HEK293 (cell line): ENCODE measurements around the gene VAV2.

Source experiments
- CTCF ChIA-PET: fragments of 350-600 bp; formaldehyde crosslinking; extraction: SDS; loops from one replicate; lab custom pipeline; 2021; ENCODE audit warnings: antibody characterized with exemption; lab: Yijun Ruan, JAX
- POLR2A ChIA-PET: fragments of 300-600 bp; formaldehyde crosslinking; extraction: SDS; loops from one replicate; lab custom pipeline; 2020; ENCODE audit warnings: antibody characterized with exemption, inconsistent platforms; lab: Yijun Ruan, JAX
- H3K27ac ChIP-seq: fragments of 200-500 bp; sonication (Bioruptor generic); 2 replicates; pipeline ENCODE4 v1.5.1; 2014; ENCODE audit warnings: low read depth, low read length, control low read depth, inconsistent platforms; ENCODE audit errors: extremely low read depth
- H3K36me3 ChIP-seq, 2 experiments: fragments of 200-500 bp in 1 of 2; sonication (Bioruptor generic) in 1 of 2; 1 replicate in 1 of 2; 2 replicates in 1 of 2; pipeline ENCODE4 v1.5.1; 2014 to 2017; ENCODE audit warnings: inconsistent platforms in 2 of 2, low read length in 2 of 2; ENCODE audit not compliant: control insufficient read depth in 2 of 2, insufficient read depth in 1 of 2
- H3K4me1 ChIP-seq: fragments of 200-500 bp; sonication (Bioruptor generic); 2 replicates; pipeline ENCODE4 v1.5.1; 2014; ENCODE audit warnings: mild to moderate bottlenecking, low read length, inconsistent platforms; ENCODE audit not compliant: control insufficient read depth, insufficient read depth
- H3K4me3 ChIP-seq: 2 replicates; pipeline ENCODE4 v1.5.1; 2011; ENCODE audit warnings: low read depth, mild to moderate bottlenecking, control low read depth, low read length, moderate library complexity
- H3K9me3 ChIP-seq: fragments of 200-500 bp; sonication (Bioruptor generic); 2 replicates; pipeline ENCODE4 v1.5.1; 2014; ENCODE audit warnings: low read depth, low read length, inconsistent platforms; ENCODE audit not compliant: control insufficient read depth, insufficient read depth
- BCL11B ChIP-seq: fragments of 450-650 bp; formaldehyde crosslinking; IDR thresholded peaks from 2 replicates; pipeline ENCODE4 v1.5.1; 2016; ENCODE audit warnings: low read depth, missing biosample characterization, missing genetic modification characterization
- EGR2 ChIP-seq: fragments of 450-650 bp; formaldehyde crosslinking; IDR thresholded peaks from 2 replicates; pipeline ENCODE4 v1.5.1; 2016; ENCODE audit warnings: low read depth, missing biosample characterization, missing genetic modification characterization
- GLIS1 ChIP-seq: fragments of 450-650 bp; formaldehyde crosslinking; IDR thresholded peaks from 2 replicates; pipeline ENCODE4 v1.5.1; 2016; ENCODE audit warnings: missing biosample characterization, missing genetic modification characterization
- GLIS2 ChIP-seq: fragments of 450-650 bp; formaldehyde crosslinking; IDR thresholded peaks from 2 replicates; pipeline ENCODE4 v1.5.1; 2016; ENCODE audit warnings: missing biosample characterization, missing genetic modification characterization
- HOXA7 ChIP-seq: sonication (generic); formaldehyde crosslinking; IDR thresholded peaks from 2 replicates; pipeline ENCODE4 v1.8.1; 2022; ENCODE audit warnings: missing genetic modification reagents, borderline replicate concordance
- HOXD13 ChIP-seq: sonication (generic); formaldehyde crosslinking; IDR thresholded peaks from 2 replicates; pipeline ENCODE4 v1.8.0; 2022; ENCODE audit warnings: missing genetic modification reagents, borderline replicate concordance
- PRDM2 ChIP-seq: fragments of 450-650 bp; formaldehyde crosslinking; IDR thresholded peaks from 2 replicates; pipeline ENCODE4 v1.5.1; 2016; ENCODE audit warnings: missing biosample characterization, missing genetic modification characterization, borderline replicate concordance
- ZNF18 ChIP-seq: fragments of 450-650 bp; formaldehyde crosslinking; IDR thresholded peaks from 2 replicates; pipeline ENCODE4 v1.5.1; 2016; ENCODE audit warnings: missing biosample characterization, missing genetic modification characterization
- ZNF24 ChIP-seq: fragments of 450-650 bp; formaldehyde crosslinking; IDR thresholded peaks from 2 replicates; pipeline ENCODE4 v1.5.1; 2016; ENCODE audit warnings: missing biosample characterization, missing genetic modification characterization
- ZNF416 ChIP-seq: fragments of 450-650 bp; formaldehyde crosslinking; IDR thresholded peaks from 2 replicates; pipeline ENCODE4 v1.5.1; 2016; ENCODE audit warnings: missing biosample characterization, missing genetic modification characterization
- ZNF433 ChIP-seq: fragments of 450-650 bp; formaldehyde crosslinking; IDR thresholded peaks from 2 replicates; pipeline ENCODE4 v1.5.1; 2016; ENCODE audit warnings: missing biosample characterization, missing genetic modification characterization, low read depth
- ZNF48 ChIP-seq: fragments of 450-650 bp; formaldehyde crosslinking; IDR thresholded peaks from 2 replicates; pipeline ENCODE4 v1.5.1; 2016; ENCODE audit warnings: missing biosample characterization, missing genetic modification characterization
- ZNF521 ChIP-seq: fragments of 450-650 bp; formaldehyde crosslinking; IDR thresholded peaks from 2 replicates; pipeline ENCODE4 v1.5.1; 2017; ENCODE audit warnings: missing biosample characterization, mild to moderate bottlenecking, missing genetic modification characterization
- ZNF529 ChIP-seq: fragments of 450-650 bp; formaldehyde crosslinking; IDR thresholded peaks from 2 replicates; pipeline ENCODE4 v1.5.1; 2017; ENCODE audit warnings: missing genetic modification characterization, missing biosample characterization; ENCODE audit not compliant: insufficient replicate concordance
- ZNF548 ChIP-seq: fragments of 450-650 bp; formaldehyde crosslinking; IDR thresholded peaks from 2 replicates; pipeline ENCODE4 v1.5.1; 2016; ENCODE audit warnings: missing biosample characterization, missing genetic modification characterization
- ZNF571 ChIP-seq: fragments of 450-650 bp; formaldehyde crosslinking; IDR thresholded peaks from 2 replicates; pipeline ENCODE4 v1.5.0; 2017; ENCODE audit warnings: missing biosample characterization, missing genetic modification characterization
- ZNF639 ChIP-seq: fragments of 450-650 bp; formaldehyde crosslinking; IDR thresholded peaks from 2 replicates; pipeline ENCODE4 v1.5.1; 2016; ENCODE audit warnings: missing biosample characterization, missing genetic modification characterization
- ZNF768 ChIP-seq: fragments of 450-650 bp; formaldehyde crosslinking; IDR thresholded peaks from 2 replicates; pipeline ENCODE4 v1.5.1; 2018; ENCODE audit warnings: missing biosample characterization, mild to moderate bottlenecking, missing genetic modification characterization
- TF ChIP-seq, protein P1 (sequence below): sonication (generic); formaldehyde crosslinking; IDR thresholded peaks from 2 replicates; pipeline ENCODE4 v1.8.1; 2022; ENCODE audit warnings: mild to moderate bottlenecking, moderate library complexity, missing genetic modification reagents
- TF ChIP-seq, protein P2 (sequence below): fragments of 450-650 bp; formaldehyde crosslinking; conservative IDR thresholded peaks from 2 replicates; pipeline ENCODE4 v1.5.1; 2016; ENCODE audit warnings: low read depth, missing biosample characterization, missing genetic modification characterization

Gene VAV2

DNA sequence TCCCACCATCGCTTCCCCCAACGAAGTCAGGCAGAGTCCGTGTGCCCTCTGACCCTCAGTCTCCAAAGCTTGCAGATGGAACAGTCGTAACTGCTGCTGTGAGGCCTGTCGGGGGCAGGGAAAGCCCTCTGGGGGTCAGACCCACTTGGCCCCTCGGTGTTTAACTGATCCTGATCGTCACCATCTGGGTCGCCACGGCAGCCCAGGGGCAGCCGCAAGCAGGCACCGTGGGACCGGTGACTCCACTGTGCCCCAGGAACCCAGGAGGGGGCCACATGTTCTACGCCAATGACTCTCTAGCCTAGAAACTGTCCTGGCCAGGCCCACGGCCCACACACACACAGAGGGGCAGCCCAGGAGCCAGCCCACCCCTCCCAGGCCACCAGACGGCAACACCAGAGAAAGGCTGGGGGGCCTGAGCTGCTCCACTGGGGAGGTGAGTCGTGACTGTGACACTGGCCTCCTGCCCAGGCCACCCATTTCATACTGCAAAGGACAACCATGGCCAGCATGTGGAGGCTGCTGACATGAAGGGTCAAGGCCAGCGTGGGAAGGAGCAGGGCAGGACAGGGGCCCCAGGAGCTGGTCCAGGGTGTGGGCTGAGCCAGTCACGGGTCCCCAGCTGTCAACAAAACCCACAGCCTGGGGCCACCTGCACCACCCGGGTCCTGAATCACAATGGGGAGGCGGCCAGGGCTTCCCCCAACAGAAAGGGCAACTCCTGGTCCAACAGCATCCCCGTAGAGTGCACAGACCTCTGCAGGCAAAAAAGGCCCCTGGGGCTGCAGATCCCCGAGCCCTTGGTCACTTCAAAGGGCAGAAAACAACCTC, 20.8 kb downstream of the VAV2 start (continued):
- TF ChIP-seq EGR2 (tag by site-specific recombination), result peak; percentile 63
- no peak for TF ChIP-seq BCL11B (tag by site-specific recombination)
- TF ChIP-seq ZNF24, result no peak
- no peak for TF ChIP-seq ZNF571 (tag by site-specific recombination)
- TF ChIP-seq GLIS2 (tag by site-specific recombination), result peak; percentile 55; the same call in 1 of the 2 replicates
- TF ChIP-seq, protein P1, sequence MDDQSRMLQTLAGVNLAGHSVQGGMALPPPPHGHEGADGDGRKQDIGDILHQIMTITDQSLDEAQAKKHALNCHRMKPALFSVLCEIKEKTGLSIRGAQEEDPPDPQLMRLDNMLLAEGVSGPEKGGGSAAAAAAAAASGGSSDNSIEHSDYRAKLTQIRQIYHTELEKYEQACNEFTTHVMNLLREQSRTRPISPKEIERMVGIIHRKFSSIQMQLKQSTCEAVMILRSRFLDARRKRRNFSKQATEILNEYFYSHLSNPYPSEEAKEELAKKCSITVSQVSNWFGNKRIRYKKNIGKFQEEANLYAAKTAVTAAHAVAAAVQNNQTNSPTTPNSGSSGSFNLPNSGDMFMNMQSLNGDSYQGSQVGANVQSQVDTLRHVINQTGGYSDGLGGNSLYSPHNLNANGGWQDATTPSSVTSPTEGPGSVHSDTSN, result no peak
- TF ChIP-seq ZNF433, result no peak
- no peak for TF ChIP-seq ZNF768 (tag by site-specific recombination)
- peak; percentile 61; the same call in 1 of the 2 replicates for TF ChIP-seq GLIS1 (tag by site-specific recombination)
- TF ChIP-seq ZNF548, result no peak
- TF ChIP-seq HOXD13, result no peak

GRCh38 chr9:133970581-133971058, 21.5 kb downstream of the VAV2 start:
- POLR2A ChIA-PET, result no interaction called here
- Histone ChIP-seq H3K4me3 (no peak overlapping the region), H3K9me3 (no peaks in the 10 kb centered on the region), H3K36me3 (no peaks in the 10 kb centered on the region), H3K27ac (no peak overlapping the region), H3K4me1 (peaks cover 5% of the 10 kb centered on the region; the same call in 1 of the 2 replicates)
- CTCF ChIA-PET, result no interaction called here
- TF ChIP-seq ZNF18 (tag by site-specific recombination), result no peak
- no peak for TF ChIP-seq HOXA7
- no peak for TF ChIP-seq ZNF48
- TF ChIP-seq, protein P2, sequence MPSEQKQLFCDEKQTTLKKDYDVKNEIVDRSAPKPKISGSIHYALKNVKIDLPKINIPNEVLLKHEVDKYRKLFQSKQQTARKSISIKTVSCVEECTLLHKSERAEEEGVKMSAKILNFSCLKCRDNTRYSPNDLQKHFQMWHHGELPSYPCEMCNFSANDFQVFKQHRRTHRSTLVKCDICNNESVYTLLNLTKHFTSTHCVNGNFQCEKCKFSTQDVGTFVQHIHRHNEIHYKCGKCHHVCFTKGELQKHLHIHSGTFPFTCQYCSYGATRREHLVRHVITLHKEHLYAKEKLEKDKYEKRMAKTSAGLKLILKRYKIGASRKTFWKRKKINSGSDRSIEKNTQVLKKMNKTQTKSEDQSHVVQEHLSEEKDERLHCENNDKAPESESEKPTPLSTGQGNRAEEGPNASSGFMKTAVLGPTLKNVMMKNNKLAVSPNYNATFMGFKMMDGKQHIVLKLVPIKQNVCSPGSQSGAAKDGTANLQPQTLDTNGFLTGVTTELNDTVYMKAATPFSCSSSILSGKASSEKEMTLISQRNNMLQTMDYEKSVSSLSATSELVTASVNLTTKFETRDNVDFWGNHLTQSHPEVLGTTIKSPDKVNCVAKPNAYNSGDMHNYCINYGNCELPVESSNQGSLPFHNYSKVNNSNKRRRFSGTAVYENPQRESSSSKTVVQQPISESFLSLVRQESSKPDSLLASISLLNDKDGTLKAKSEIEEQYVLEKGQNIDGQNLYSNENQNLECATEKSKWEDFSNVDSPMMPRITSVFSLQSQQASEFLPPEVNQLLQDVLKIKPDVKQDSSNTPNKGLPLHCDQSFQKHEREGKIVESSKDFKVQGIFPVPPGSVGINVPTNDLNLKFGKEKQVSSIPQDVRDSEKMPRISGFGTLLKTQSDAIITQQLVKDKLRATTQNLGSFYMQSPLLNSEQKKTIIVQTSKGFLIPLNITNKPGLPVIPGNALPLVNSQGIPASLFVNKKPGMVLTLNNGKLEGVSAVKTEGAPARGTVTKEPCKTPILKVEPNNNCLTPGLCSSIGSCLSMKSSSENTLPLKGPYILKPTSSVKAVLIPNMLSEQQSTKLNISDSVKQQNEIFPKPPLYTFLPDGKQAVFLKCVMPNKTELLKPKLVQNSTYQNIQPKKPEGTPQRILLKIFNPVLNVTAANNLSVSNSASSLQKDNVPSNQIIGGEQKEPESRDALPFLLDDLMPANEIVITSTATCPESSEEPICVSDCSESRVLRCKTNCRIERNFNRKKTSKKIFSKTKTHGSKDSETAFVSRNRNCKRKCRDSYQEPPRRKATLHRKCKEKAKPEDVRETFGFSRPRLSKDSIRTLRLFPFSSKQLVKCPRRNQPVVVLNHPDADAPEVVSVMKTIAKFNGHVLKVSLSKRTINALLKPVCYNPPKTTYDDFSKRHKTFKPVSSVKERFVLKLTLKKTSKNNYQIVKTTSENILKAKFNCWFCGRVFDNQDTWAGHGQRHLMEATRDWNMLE (tag by site-specific recombination), result no peak
- no peak for TF ChIP-seq ZNF416 (tag by site-specific recombination)
- TF ChIP-seq PRDM2, result no peak
- no peak for TF ChIP-seq ZNF521 (tag by site-specific recombination)
- TF ChIP-seq ZNF639 (tag by site-specific recombination), result no peak
- TF ChIP-seq ZNF529 (tag by site-specific recombination), result no peak
